K562 (cell line): Measurements from ENCODE around the gene ASCC1. TPM values are rescaled to one million over a fixed set of nuclear protein-coding genes. Genes with fewer than 3 reads are reported as not detected.
"Not testable (repeated sequence)": the region's sequence is repeated elsewhere in the genome, so short reads cannot be mapped to it uniquely, and the experiment has no call there.

ENCODE experiments used
- ATAC-seq: fragments of 200-7000 bp; cut with Tn5 transposase; 3 replicates; pipeline ENCODE4 v1.9.1; 2020; ENCODE audit warnings: moderate library complexity
- BruUV-seq: library from RNA; stranded (reverse); fragments of 400-500 nt; replicated peaks from 2 replicates; lab custom pipeline; 2021; lab: Mats Ljungman, UMichigan
- CTCF ChIA-PET: fragments of 300-600 bp; formaldehyde crosslinking; extraction: SDS; loops from one replicate; lab custom pipeline; 2021; ENCODE audit warnings: low intra/inter-chr PET ratio; lab: Yijun Ruan, JAX
- POLR2A ChIA-PET: fragments of 300-600, 350-650 bp; sonication (Branson Sonifier 250); formaldehyde crosslinking; extraction: SDS; loops from one replicate; lab custom pipeline; 2021; ENCODE audit warnings: antibody characterized with exemption, inconsistent platforms; lab: Yijun Ruan, JAX
- DNase-seq, 4 experiments: peaks; one replicate each; pipeline versions ENCODE4 v3.0.0 to v3.0.0-alpha.2; 2011 to 2018; ENCODE audit warnings: low spot score in 3 of 4, mixed read lengths in 3 of 4; ENCODE audit errors: extremely low read depth in 1 of 4
- FAIRE-seq: peaks from 2 replicates; lab custom pipeline; 2011; peaks lifted over from hg19 to GRCh38; lab: Jason Lieb, UNC
- H2AFZ ChIP-seq: 2 replicates; pipeline ENCODE4 v1.6.0; 2011; ENCODE audit warnings: low read depth, low read length, control low read depth, inconsistent platforms
- H3K27ac ChIP-seq: fragments of 200-600 bp; 3 replicates; pipeline ENCODE4 v1.8.0; 2011; ENCODE audit warnings: low read depth, mild to moderate bottlenecking, control low read depth, inconsistent platforms, low read length, moderate library complexity, mixed read lengths; ENCODE audit errors: extremely low read depth
- H3K27me3 ChIP-seq, 2 experiments: fragments of 300-600 bp in 1 of 2; 2 replicates in 1 of 2; 3 replicates in 1 of 2; pipeline versions ENCODE4 v1.6.0 to v1.8.0; 2011; ENCODE audit warnings: inconsistent platforms in 2 of 2, low read length in 2 of 2, mild to moderate bottlenecking in 1 of 2, mixed read lengths in 1 of 2, moderate library complexity in 1 of 2; ENCODE audit not compliant: control insufficient read depth in 2 of 2, insufficient read depth in 2 of 2
- H3K36me3 ChIP-seq: fragments of 300-600 bp; 3 replicates; pipeline ENCODE4 v1.8.0; 2011; ENCODE audit warnings: mild to moderate bottlenecking, low read length, inconsistent platforms; ENCODE audit not compliant: control insufficient read depth, insufficient read depth
- H3K4me1 ChIP-seq, 2 experiments: fragments of 200-600 bp in 1 of 2; replicated peaks in 1 of 2; 2 replicates in 1 of 2; 3 replicates in 1 of 2; pipeline versions ENCODE4 v1.5.1 to v1.8.0; 2011; ENCODE audit warnings: inconsistent platforms in 2 of 2, low read length in 2 of 2, mild to moderate bottlenecking in 1 of 2, mixed read lengths in 1 of 2, moderate library complexity in 1 of 2; ENCODE audit not compliant: control insufficient read depth in 2 of 2, insufficient read depth in 2 of 2
- H3K4me2 ChIP-seq: 2 replicates; pipeline ENCODE4 v1.6.1; 2011; ENCODE audit warnings: low read length, control low read depth, inconsistent platforms, mixed read lengths; ENCODE audit not compliant: insufficient read depth
- H3K4me3 ChIP-seq: fragments of 200-600 bp; sonication (generic), shearing (Covaris generic); 2 replicates; pipeline ENCODE4 v1.5.1; 2016; ENCODE audit warnings: control low read depth, inconsistent platforms
- H3K79me2 ChIP-seq: fragments of 200-600 bp; 3 replicates; pipeline ENCODE4 v1.8.0; 2011; ENCODE audit warnings: low read length, inconsistent platforms; ENCODE audit not compliant: control insufficient read depth, insufficient read depth
- H3K9ac ChIP-seq, 2 experiments: 2 replicates each; pipeline versions ENCODE4 v1.6.0 to v1.6.1; 2011; ENCODE audit warnings: low read depth in 2 of 2, low read length in 2 of 2, control low read depth in 1 of 2, inconsistent platforms in 1 of 2, mild to moderate bottlenecking in 1 of 2, mixed read lengths in 1 of 2; ENCODE audit not compliant: insufficient read depth in 1 of 2
- H3K9me1 ChIP-seq: one replicate; pipeline ENCODE4 v1.6.0; 2011; ENCODE audit warnings: inconsistent platforms, mild to moderate bottlenecking, low read length, moderate library complexity; ENCODE audit not compliant: control insufficient read depth, insufficient read depth
- H3K9me3 ChIP-seq: replicated peaks from 2 replicates; pipeline ENCODE4 v1.5.1; 2011; ENCODE audit warnings: low read depth, low read length, inconsistent platforms; ENCODE audit not compliant: control insufficient read depth, insufficient read depth
- H4K20me1 ChIP-seq: replicated peaks from 2 replicates; pipeline ENCODE4 v1.6.1; 2011; ENCODE audit warnings: low read length, inconsistent platforms, mixed read lengths; ENCODE audit not compliant: control insufficient read depth, insufficient read depth
- AFF1 ChIP-seq, 2 experiments: fragments of 450-650 bp; IDR thresholded peaks; 2 replicates each; pipeline ENCODE4 v1.6.1; 2018; ENCODE audit warnings: mild to moderate bottlenecking in 2 of 2, low read depth in 1 of 2; ENCODE audit not compliant: partially characterized antibody in 2 of 2
- ARID2 ChIP-seq: fragments of 450-650 bp; IDR thresholded peaks from 2 replicates; pipeline ENCODE4 v1.6.1; 2017; ENCODE audit warnings: antibody characterized with exemption, mild to moderate bottlenecking
- DMBX1 ChIP-seq: fragments of 250-450 bp; sonication (Bioruptor Pico); IDR thresholded peaks from 2 replicates; pipeline ENCODE4 v1.8.0; 2022; ENCODE audit warnings: inconsistent platforms, mild to moderate bottlenecking, moderate library complexity, borderline replicate concordance
- ESRRA ChIP-seq: fragments of 450-650 bp; IDR thresholded peaks from 2 replicates; pipeline ENCODE4 v1.6.1; 2014; ENCODE audit warnings: low read depth, mild to moderate bottlenecking, moderate library complexity, borderline replicate concordance
- MYNN ChIP-seq, 2 experiments: sonication (generic); formaldehyde crosslinking in 1 of 2; IDR thresholded peaks; 2 replicates each; pipeline versions ENCODE4 v1.5.0 to v1.6.1; 2016 to 2020; ENCODE audit warnings: antibody characterized with exemption in 1 of 2, missing genetic modification reagents in 1 of 2
- POLR2B ChIP-seq: fragments of 450-650 bp; IDR thresholded peaks from 2 replicates; pipeline ENCODE4 v1.6.1; 2018; ENCODE audit warnings: low read depth; ENCODE audit not compliant: partially characterized antibody
- RBM22 ChIP-seq: fragments of 200-400 bp; formaldehyde crosslinking; IDR thresholded peaks from 2 replicates; pipeline ENCODE4 v1.6.1; 2018; ENCODE audit warnings: low read length, low read depth; ENCODE audit not compliant: poor library complexity, severe bottlenecking
- WGBS: fragments of 100-300 bp; shearing (Covaris generic); methylation state at CpG from one replicate; pipeline ENCODE4 v1.1.6; 2016; ENCODE audit warnings: low coverage, mixed read lengths; ENCODE audit not compliant: insufficient coverage; ENCODE audit errors: missing lambda C conversion rate; 5-methylcytosine and 5-hydroxymethylcytosine counted together
- in situ Hi-C: fragments of 300-500 bp; cut with MboI; formaldehyde crosslinking; loops from 4 replicates; pipeline ENCODE4 v1.15.0; 2018; ENCODE audit warnings: inconsistent platforms, mixed read lengths
- intact Hi-C: fragments of 100-400 bp; cut with micrococcal nuclease; formaldehyde crosslinking; loops from 2 replicates; pipeline ENCODE4 v1.14.2; 2022
- polyA plus RNA-seq, 8 experiments: library from polyadenylated mRNA; depleted of rRNA in 4 of 8; stranded (reverse) in 5 of 8; unstranded in 3 of 8; fragments of >200 nt; fragmentation: Nextera tagmentation in 2 of 8; fragmentation: Illumina TruSeq in 1 of 8; extraction: Ambion mirVana in 2 of 8; extraction: Trizol in 1 of 8; gene quantifications; 2 replicates each; pipeline versions ENCODE4 v1.2.1 to v1.2.3, GENCODE V29; 2011 to 2014; ENCODE audit warnings: inconsistent platforms in 1 of 8, missing spikeins in 1 of 8
- total RNA-seq, 7 experiments: library from RNA; depleted of rRNA in 6 of 7; stranded (reverse); fragments of >200 nt in 6 of 7; fragmentation: Illumina TruSeq in 2 of 7; extraction: Trizol in 2 of 7; gene quantifications; 2 replicates each; pipeline versions ENCODE4 v1.2.1 to v1.2.3, GENCODE V29; 2011 to 2021; ENCODE audit warnings: low replicate concordance in 1 of 7

ASCC1 gene
- total and polyA plus RNA-seq, 9 of the 15 experiments (the other 6 are each of a cell fraction or from before 2014, with no cell fraction given): 31.7 to 73.3 (median 52.8) TPM

- CTCF ChIA-PET: no interaction called here
- H4K20me1 ChIP-seq: no peaks in the 10 kb centered on the region
- intact Hi-C loops: no loop called here
- WGBS: 4% methylated on average over 1 of the region's 1 CpG
- H3K9ac ChIP-seq: no peak overlapping the region
- no peaks in the 10 kb centered on the region for H3K4me1 ChIP-seq
- TF ChIP-seq DMBX1 (CRISPR knock-in tag) (no peak), MYNN (IDR thresholded peaks at IDR 0.05) (peak; percentile 84), MYNN (CRISPR knock-in tag; IDR thresholded peaks at IDR 0.05) (no peak), ESRRA (peak; percentile 49; the same call in 1 of the 2 replicates), ARID2 (no peak), POLR2B (no peak), RBM22 (no peak), AFF1 (IDR thresholded peaks at IDR 0.05; ENCODE audit: low read depth in 1 of 2, partially characterized antibody in 2 of 2) (no peak)
- TF ChIP-seq, all 486 proteins: peak for 2
- no peaks in the 10 kb centered on the region for H3K9me3 ChIP-seq
- H3K79me2 ChIP-seq: no peaks in the 10 kb centered on the region
- DNase-seq (no peak), ATAC-seq (no peak), FAIRE-seq (no peak)
- BruUV-seq: no TSS peak
- no peak overlapping the region for H3K4me2 ChIP-seq
- no peak overlapping the region for H3K27ac ChIP-seq
- no peaks in the 10 kb centered on the region for H3K9me1 ChIP-seq
- no peaks in the 10 kb centered on the region for H3K36me3 ChIP-seq
- in situ Hi-C loops: no loop called here
- POLR2A ChIA-PET: interaction anchor here (0.7 to 1.2 kb wide), 8 partner anchors 10 to 213 kb away, joined by 3 to 10 read pairs (median 4); partner anchors contain the start of gene DDIT4
- H3K4me3 ChIP-seq: no peak overlapping the region
- no peaks in the 10 kb centered on the region for H3K27me3 ChIP-seq
- H2AFZ ChIP-seq: no peak overlapping the region
These were observed 107.0 kb downstream of the ASCC1 start for GRCh38 chr10:72108830-72109635.

- ATAC-seq, H4K20me1 ChIP-seq, FAIRE-seq, H3K36me3 ChIP-seq, H3K9me1 ChIP-seq, H3K4me3 ChIP-seq, BruUV-seq, H3K4me1 ChIP-seq, H3K27ac ChIP-seq, in situ Hi-C loops, H3K27me3 ChIP-seq, DNase-seq, H3K4me2 ChIP-seq, H2AFZ ChIP-seq, H3K9ac ChIP-seq, intact Hi-C loops, CTCF ChIA-PET, H3K9me3 ChIP-seq, H3K79me2 ChIP-seq: not testable (repeated sequence)
- POLR2A ChIA-PET: interaction anchor here (0.9 to 1.2 kb wide), 5 partner anchors 9 to 166 kb away, joined by 3 to 10 read pairs (median 4); partner anchors contain the start of gene DDIT4
- WGBS: 91% methylated on average over 3 of the region's 3 CpGs
These were observed 108.1 kb downstream of the ASCC1 start for GRCh38 chr10:72108004-72108370.
